GM21515 (cell line): ENCODE data around the gene DUXA.
A peak's percentile ranks its signal among the peaks of the same experiment; 100 is the strongest.
"Not testable (repeated sequence)": the region's sequence is repeated elsewhere in the genome, so short reads cannot be mapped to it uniquely, and the experiment has no call there.

ENCODE experiments used
- ATAC-seq: cut with Tn5 transposase; IDR thresholded peaks from one replicate; pipeline ENCODE4 v1.9.1; 2021; ENCODE audit not compliant: unreplicated experiment

The DUXA gene

DNA sequence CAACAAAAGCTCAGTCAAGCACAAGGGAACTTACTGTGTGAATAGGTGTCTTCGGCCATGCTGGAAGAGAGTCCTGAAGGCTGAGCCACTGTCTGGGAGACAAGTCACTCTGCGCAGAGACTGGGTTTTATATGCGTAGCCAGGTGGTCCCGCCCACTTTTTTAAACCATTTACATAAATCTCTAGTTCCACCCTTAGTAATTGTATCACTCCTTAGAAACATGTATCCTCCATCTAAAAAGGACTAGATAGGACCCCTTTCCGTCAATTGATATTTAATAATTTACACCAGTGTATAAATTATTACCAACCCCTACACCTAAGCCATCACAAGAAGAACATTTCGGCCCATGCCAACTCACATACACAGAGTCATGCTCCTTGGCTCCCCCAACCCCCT lies at the start of gene DUXA:
Gene DUXA (minus strand): TSS at position 101 of the 400 bp plus-strand sequence. CDS start 42 bp downstream, at position 59.
- no peak for ATAC-seq

DNA sequence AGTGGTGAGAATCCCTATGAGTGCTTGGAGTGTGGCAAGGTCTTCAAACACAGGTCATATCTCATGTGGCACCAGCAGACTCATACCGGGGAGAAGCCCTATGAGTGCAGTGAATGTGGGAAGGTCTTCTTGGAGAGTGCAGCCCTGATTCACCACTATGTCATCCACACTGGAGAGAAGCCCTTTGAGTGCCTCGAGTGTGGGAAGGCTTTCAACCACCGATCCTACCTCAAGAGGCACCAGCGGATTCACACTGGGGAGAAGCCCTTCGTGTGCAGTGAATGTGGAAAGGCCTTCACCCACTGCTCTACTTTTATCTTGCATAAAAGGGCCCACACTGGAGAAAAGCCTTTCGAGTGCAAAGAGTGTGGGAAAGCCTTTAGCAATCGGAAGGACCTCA lies 44.8 kb upstream of the DUXA start:
- ATAC-seq, result no peak

DNA sequence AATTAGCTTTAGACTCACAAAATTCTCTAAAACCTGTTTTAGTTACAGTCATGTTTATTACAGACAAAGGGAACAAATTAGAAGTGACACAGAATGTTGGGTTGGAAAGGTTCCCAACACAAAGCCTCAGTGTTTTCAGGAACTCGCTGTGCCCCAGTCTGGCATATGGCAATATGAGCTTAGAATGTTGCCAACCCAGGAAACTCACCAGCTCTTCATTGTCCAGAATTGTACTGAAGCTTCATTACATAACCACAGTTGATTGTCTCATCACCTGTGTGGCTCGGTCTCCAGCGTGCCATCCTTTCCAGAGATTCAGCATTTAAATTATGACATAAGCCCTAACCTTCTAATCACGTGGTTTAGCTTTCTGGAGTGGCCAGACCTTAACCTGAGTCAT lies 43.1 kb upstream of the DUXA start:
- ATAC-seq, result no peak

DNA sequence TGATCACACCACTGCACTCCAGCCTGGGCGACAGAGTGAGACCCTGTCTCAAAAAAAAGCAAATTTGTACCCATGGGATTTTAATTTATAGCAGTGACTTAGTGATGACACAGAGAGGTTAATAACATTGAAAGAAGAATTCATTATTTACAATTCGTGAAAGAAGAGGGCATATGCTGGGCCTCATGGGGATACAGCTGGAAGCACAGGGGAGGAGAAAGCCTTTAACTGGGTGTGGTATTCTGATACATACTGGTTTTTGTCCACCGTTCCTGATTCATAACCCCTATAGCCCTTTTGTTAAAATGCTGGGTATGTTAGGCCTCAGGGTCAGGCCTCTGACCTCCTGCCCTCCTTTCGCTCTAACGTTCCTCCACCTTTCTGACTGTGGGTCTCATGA lies 34.9 kb upstream of the DUXA start:
- no peak for ATAC-seq

- ATAC-seq, result not testable (repeated sequence)
Observed at GRCh38 chr19:57197874-57198273, 30.6 kb upstream of the DUXA start.

- no peak for ATAC-seq
Observed at GRCh38 chr19:57192993-57193392, 25.7 kb upstream of the DUXA start.

DNA sequence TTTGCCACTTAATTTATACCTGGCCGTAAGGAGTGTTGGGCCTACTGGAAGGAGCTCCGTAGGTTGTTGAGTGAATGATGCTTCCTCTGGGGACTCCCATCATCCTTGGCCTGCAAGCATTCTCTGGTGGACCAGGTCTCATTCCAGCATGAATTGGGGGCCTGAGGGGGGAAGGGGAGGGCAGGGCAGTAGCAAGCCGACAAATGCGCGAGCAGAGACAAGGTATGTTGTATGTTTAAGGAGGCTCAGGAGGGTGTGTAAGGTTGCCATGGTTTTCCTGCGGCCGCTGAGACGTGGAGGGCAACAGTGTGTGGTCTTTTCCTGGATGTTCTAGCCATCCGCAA lies 24.8 kb upstream of the DUXA start:
- ATAC-seq, result no peak

DNA sequence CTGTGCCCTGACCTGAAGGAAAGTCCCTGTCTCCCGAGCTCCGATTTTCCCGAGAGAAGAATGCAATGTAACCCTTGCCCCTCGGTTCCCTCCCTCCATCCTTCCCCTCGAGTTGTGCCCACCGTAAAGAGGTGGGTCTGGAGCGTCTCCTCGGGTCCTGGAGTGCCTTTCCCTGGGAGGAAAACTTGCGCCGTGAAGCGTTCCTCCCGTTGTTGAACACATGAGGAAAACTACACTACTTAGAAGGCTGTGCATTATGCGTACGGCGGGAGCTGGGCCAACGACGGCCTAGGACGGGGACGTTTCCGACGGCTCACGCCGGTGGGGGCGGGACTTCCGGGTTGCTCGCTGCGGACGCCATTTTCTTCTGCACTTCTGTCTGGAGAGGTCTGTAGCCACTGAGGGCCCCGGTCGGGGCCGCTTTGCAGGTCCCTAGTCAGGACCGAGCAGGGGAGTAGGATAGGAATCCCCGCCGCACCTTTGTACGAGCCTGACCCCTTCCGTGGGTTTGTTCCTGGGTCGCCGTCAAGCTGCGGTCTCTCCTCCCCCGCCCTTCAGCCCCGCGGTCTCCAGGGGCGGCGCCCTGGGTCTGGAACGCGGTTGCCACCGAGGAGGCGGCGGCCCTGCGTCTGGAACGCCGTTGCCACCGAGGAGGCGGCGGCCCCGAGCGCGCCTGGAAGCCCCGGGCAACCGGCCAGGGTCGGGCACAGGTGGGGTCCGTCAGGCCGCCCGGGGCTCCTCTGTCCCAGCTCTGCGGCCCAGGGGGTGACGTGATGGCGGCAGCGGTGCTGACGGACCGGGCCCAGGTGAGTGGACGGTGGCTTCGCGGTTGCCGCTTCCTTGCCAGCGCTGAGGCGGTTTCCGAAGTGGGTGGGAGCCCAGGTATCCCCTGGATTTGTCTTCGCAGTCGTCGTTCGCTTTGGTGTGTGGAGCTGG lies 24.1 kb upstream of the DUXA start, which contains the start of gene ZNF264:
Gene ZNF264 (plus strand): TSS at position 360 of the 936 bp plus-strand sequence. CDS start 414 bp downstream, at position 774.
- ATAC-seq, result peak; percentile 97

DNA sequence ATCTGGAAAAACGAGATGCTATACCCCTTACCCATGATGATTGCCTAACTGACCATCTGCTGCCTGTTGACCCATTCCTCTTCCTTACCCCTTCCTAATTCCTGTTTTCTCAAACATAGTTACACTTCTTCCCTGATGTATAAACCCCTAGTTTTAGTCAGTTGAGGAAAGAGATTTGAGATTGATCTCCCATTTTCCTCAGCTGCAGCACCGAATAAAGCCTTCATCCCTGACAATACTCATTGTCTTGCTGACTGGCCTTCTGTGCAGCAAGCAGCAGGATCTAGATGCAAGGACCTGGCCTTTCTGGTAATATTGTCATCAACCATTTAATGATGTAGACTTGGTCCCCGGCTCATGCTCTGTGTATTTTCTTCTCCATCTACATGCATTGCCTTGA lies 23.0 kb upstream of the DUXA start:
- ATAC-seq, result no peak

GRCh38 chr19:57171551-57172081 lies 4.3 kb upstream of the DUXA start:
- ATAC-seq, result no peak

GRCh38 chr19:57165846-57166245 lies 1.4 kb downstream of the DUXA start:
- ATAC-seq, result no peak

- ATAC-seq, result no peak
Observed at GRCh38 chr19:57161985-57162539, 5.2 kb downstream of the DUXA start.

DNA sequence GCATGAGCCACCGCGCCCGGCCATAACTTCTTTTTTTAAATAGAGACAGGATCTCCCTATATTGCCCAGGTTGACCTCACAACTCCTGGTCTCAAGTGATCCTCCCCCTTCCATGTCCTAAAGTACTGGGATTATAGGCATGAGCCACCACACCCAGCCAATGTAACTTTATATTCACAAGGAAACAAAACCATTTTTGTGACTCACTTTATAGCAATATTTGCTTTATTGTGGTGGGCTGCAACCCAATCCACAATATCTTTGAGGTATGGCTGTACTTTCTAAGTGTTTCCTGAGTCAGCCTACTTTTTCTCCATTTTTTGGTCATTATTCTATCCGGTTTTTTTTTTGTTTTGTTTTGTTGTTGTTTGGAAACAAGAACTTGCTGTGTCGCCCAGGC lies 14.4 kb downstream of the DUXA start:
- ATAC-seq, result no peak

DNA sequence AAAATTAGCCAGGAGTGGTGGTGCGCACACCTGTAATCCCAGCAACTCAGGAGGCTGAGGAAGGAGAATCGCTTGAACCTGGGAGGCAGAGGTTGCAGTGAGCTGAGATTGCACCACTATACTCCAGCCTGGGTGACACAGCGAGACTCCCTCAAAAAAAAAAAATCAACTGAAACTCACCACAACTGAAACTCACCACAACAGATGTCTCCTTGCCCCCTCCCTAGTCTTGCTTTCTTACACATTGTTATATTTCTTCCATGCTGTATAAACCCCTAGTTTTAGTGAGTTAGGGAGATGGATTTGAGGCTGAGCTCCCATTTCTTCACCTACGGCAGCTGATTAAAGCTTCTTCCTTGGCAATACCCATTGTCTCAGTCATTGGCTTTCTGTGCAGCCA lies 25.6 kb downstream of the DUXA start:
- no peak for ATAC-seq

DNA sequence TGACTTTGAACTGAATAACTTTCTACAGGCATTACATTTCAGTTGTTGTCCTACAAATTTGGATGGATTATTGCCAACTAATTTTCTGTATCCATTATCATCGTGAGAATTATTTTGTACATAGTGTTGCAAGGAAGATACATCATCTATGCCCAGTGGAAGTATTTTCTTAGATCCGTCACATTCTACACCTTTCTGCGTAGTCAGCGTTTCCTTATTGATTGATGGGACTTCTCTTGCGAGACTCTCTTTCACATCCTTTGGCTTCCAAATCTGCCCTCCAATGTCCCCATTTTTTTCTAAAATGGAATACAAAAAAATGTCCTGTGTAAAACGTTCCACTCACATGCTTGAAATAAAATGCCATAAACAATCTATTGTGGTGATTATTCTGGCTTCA lies 31.5 kb downstream of the DUXA start:
- ATAC-seq, result no peak

- not testable (repeated sequence) for ATAC-seq
Observed at GRCh38 chr19:57127403-57127802, 39.9 kb downstream of the DUXA start.

- no peak for ATAC-seq
Observed at GRCh38 chr19:57123882-57124281, 43.4 kb downstream of the DUXA start.

- no peak for ATAC-seq
Observed at GRCh38 chr19:57118848-57119247, 48.4 kb downstream of the DUXA start.

DNA sequence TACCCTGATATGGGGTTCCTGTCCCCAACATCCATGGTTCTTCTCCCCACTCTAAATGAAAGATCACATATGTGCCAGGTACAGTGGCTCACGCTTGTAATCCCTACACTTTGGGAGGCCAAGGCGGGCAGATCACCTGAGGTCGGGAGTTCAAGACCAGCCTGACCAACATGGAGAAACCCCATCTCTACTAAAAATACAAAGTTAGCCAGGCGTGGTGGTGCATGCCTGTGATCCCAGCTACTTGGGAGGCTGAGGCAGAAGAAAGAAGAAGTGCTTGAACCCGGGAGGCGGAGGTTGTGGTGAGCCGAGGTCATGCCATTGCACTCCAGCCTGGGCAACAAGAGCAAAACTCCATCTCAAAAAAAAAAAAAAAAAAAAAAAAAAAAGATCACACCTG lies 53.8 kb downstream of the DUXA start:
- ATAC-seq, result not testable (repeated sequence)

- no peak for ATAC-seq
Observed at GRCh38 chr19:57111329-57111644, 56.0 kb downstream of the DUXA start.

DNA sequence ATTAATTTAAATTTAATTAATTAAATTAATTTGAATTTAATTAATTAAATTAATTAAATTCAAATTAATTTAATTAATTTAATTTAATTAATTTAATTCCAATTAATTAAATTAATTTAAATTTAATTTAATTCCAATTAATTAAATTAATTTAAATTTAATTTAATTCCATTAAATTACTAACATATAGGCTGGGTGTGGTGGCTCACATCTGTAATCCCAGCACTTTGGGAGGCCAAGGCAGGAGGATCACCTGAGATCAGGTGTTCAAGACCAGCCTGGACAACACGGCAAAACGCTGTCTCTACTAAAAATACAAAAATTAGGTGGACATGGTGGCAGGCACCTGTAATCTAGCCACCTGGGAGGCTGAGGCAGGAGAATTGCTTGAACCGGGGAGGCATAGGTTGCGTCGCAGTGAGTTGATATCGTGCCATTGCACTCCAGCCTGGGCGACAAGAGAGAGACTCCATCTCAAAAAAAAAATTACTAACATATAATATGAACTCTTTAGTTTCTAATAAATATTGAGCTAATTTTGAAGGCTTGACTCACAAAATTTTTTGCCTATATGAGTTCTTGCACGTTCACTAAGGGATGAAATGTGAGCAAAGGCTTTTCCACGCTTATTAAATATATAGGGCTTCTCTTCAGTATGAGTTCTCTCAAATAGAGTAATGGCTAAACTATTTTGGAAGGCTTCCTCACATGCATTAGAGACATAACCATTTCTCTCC lies 56.5 kb downstream of the DUXA start:
- ATAC-seq, result no peak
